Renal pelvis (tissue), 4 donors: Measurements from ENCODE around the gene CEMIP. TPM values are rescaled to one million over a fixed set of nuclear protein-coding genes. Genes with fewer than 3 reads are reported as not detected.

Experiments used
- DNase-seq: peaks from one replicate; pipeline ENCODE4 v3.0.0-alpha.2; 2013
- polyA plus RNA-seq, 3 donors: library from polyadenylated mRNA; unstranded; fragments of 120-200 nt; gene quantifications; one replicate each; pipeline ENCODE4 v1.2.1, GENCODE V29; 2013; ENCODE audit not compliant: insufficient read length in 3 of 3

Gene CEMIP
- polyA plus RNA-seq, 3 donors, result 3.2 to 7.0 (median 6.1) TPM

- no peak for DNase-seq
Observed at GRCh38 chr15:80890341-80891005, 111.3 kb downstream of the CEMIP start.

- DNase-seq, result no peak
Observed at GRCh38 chr15:80891006-80891405, 111.8 kb downstream of the CEMIP start.

GRCh38 chr15:80892414-80892813, 113.2 kb downstream of the CEMIP start:
- DNase-seq, result no peak

- no peak for DNase-seq
Observed at GRCh38 chr15:80893777-80894176, 114.6 kb downstream of the CEMIP start.

GRCh38 chr15:80895091-80895490, 115.9 kb downstream of the CEMIP start:
- no peak for DNase-seq

DNA sequence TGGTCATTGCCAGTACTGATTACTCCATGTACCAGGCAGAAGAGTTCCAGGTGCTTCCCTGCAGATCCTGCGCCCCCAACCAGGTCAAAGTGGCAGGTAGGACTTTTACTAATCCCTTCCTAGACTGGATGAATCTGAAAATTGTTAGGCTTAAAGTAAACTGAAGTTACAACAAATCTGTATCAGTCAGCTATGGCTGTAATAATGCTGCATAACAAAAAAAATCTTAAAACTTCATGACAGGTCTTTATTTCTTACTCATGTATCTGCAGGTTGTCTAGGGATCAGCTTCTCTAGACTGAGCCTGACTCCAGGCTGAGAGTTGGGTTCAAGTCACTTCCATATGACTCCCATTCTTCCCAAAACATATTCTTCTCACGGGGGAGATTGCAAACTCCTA, 116.8 kb downstream of the CEMIP start:
- DNase-seq, result no peak

DNA sequence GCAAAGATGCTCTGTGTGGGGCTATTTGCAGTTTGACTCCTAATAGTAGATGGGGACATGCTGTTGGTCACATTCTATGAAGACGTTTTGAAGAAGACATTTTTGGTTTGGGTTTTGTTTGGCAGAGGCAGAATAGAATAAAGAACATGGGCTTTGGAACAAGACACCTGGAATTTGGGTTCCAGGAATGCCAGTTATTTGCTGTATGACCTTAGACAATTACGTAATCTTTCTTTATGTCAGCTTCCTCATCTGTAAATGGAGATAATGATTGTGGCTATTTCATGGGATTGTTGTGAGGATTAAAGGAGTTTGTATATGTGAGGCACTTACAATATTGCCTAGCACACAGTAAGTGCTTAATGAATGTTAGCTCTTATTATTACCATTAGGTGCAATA, 118.9 kb downstream of the CEMIP start:
- DNase-seq, result no peak

- DNase-seq, result peak; percentile 72
Observed at GRCh38 chr15:80902298-80902801, 123.2 kb downstream of the CEMIP start.

- peak; percentile 55 for DNase-seq
Observed at GRCh38 chr15:80904998-80905397, 125.8 kb downstream of the CEMIP start.

GRCh38 chr15:80906159-80906766, 127.1 kb downstream of the CEMIP start:
- peak; percentile 60 for DNase-seq

- DNase-seq, result no peak
Observed at GRCh38 chr15:80911821-80912220, 132.7 kb downstream of the CEMIP start.

DNA sequence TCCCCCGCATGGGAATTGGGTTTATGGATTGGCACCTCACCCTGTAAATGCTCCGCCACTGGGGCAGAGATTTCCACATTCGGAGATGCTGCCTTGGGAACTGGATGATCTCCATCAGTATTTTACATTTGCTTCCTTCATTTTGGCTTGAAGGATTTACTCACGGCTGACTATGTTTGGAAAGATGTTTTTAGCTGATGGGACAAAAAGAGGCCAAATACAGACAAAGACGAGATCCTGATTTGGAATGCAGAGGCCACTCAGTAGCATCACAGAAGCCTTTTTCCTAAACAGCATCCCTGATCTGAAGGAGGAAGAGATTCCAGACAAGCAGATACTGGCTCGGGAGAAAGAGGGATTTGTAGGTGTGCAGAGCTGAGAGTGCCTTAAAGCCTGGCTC, 133.5 kb downstream of the CEMIP start:
- DNase-seq, result no peak

- DNase-seq, result no peak
Observed at GRCh38 chr15:80913541-80913940, 134.4 kb downstream of the CEMIP start.

GRCh38 chr15:80915472-80915871, 136.3 kb downstream of the CEMIP start:
- DNase-seq, result no peak

- no peak for DNase-seq
Observed at GRCh38 chr15:80916056-80916455, 136.9 kb downstream of the CEMIP start.

GRCh38 chr15:80918196-80918783, 139.1 kb downstream of the CEMIP start:
- DNase-seq, result no peak

- no peak for DNase-seq
Observed at GRCh38 chr15:80920271-80920699, 141.1 kb downstream of the CEMIP start.

DNA sequence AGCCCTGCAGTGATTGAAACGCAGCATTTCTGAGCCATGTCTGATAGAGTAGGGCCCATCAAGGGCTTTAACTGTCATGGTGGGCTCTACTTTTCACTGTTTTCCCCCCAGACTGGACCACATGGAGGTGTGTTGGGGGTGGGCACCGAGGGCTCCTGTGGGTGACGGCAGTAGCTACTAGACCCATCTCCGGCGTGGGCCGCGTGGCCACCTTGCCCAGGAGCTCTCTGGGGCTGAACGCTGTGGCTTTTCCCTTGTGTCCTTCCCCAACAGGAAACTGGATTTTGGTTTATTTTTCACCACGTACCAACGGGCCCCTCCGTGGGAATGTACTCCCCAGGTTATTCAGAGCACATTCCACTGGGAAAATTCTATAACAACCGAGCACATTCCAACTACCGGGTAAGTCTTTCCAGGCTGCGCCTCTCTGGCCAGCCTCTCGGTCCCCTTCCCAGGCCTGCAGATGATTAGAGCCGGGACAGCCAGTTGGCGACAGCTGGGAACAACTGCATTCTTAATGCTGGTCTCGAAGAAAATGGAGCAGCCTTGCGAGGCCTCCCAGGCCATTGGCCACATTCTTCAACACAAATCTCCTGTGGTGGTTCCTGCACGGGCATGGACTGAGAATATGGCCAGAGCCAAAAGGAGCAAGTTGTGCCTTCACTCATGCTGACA, 142.7 kb downstream of the CEMIP start:
- DNase-seq, result no peak

- no peak for DNase-seq
Observed at GRCh38 chr15:80923668-80924067, 144.5 kb downstream of the CEMIP start.

- DNase-seq, result no peak
Observed at GRCh38 chr15:80924278-80924677, 145.1 kb downstream of the CEMIP start.

DNA sequence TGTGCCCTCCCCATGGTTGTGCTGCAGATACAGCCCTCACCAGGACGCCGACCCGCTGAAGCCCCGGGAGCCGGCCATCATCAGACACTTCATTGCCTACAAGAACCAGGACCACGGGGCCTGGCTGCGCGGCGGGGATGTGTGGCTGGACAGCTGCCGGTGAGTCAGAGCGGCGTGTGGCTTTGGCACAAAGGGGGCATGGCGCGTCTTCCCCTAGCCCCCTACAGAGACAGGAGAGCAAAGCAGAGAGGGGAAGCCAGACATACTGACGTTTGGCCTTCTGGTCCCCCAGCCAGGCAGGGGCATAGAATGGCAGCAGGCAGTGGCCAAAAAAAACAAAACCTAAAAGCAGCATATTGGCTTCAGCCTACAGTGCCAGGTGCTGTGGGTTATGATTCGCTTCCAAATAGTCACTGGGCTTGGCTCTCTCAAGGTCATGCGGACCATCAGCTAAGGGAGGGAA, 146.5 kb downstream of the CEMIP start:
- no peak for DNase-seq

GRCh38 chr15:80926126-80926525, 147.0 kb downstream of the CEMIP start:
- no peak for DNase-seq

DNA sequence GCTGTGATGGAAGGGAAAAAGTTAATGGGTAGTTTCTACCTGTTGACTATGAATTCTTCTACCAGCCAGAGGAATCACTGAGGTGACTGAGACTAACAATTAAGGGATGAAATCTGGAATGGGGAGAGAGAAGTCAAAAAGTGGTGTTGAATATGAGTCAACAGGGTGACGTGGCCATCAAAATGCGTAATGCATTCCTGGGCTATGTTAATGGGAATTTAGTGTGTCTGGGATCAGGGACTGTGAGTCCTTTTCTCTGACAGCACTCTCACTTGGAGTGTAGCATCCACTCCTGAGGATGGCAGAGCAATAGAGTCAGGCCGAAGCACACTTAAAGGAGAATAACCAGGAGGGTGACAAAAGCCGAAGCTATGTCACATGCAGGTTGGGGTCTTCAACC, 150.1 kb downstream of the CEMIP start:
- no peak for DNase-seq
